Breast epithelium (tissue), 4 donors: ENCODE data around the gene GARIN5A. TPM values are rescaled to one million over a fixed set of nuclear protein-coding genes. Genes with fewer than 3 reads are reported as not detected.
"Not testable (repeated sequence)": the region's sequence is repeated elsewhere in the genome, so short reads cannot be mapped to it uniquely, and the experiment has no call there.

Experiments used
- DNase-seq, 2 donors: peaks; one replicate each; pipeline ENCODE4 v3.0.0-alpha.2; 2019; ENCODE audit warnings: low spot score in 2 of 2
- H3K27ac ChIP-seq, 2 donors: fragments of 200-600 bp; sonication (generic) in 1 of 2; one replicate each; pipeline ENCODE4 v1.5.1; 2016 to 2019; ENCODE audit warnings: mild to moderate bottlenecking in 1 of 2
- H3K27me3 ChIP-seq, 2 donors: fragments of 200-600 bp; sonication (generic) in 1 of 2; one replicate each; pipeline versions ENCODE4 v1.5.1 to v1.6.0; 2017 to 2019; ENCODE audit warnings: control low read depth in 1 of 2, mild to moderate bottlenecking in 1 of 2
- H3K36me3 ChIP-seq: fragments of 200-600 bp; one replicate; pipeline ENCODE4 v1.5.1; 2019
- H3K4me1 ChIP-seq, 2 donors: fragments of 200-600 bp; sonication (generic); one replicate each; pipeline ENCODE4 v1.5.1; 2016 to 2019; ENCODE audit warnings: control low read depth in 1 of 2
- H3K4me3 ChIP-seq, 3 donors: fragments of 200-600 bp; sonication (generic); 1 replicate in 2 of 3; 2 replicates in 1 of 3; pipeline ENCODE4 v1.5.1; 2016 to 2019; ENCODE audit warnings: mild to moderate bottlenecking in 3 of 3, moderate library complexity in 2 of 3
- H3K9me3 ChIP-seq, 2 donors: fragments of 200-600 bp; sonication (generic) in 1 of 2; one replicate each; pipeline ENCODE4 v1.5.1; 2016 to 2019; ENCODE audit warnings: control low read depth in 1 of 2
- POLR2A ChIP-seq: fragments of 450-650 bp; IDR thresholded peaks from one replicate; pipeline ENCODE4 v1.6.1; 2016; ENCODE audit warnings: antibody characterized with exemption, mild to moderate bottlenecking, moderate library complexity
- POLR2AphosphoS5 ChIP-seq, 3 donors: sonication (generic); formaldehyde crosslinking; IDR thresholded peaks; one replicate each; pipeline ENCODE4 v1.6.1; 2017; ENCODE audit warnings: antibody characterized with exemption in 3 of 3
- intact Hi-C: fragments of 100-400 bp; cut with DNase I; formaldehyde crosslinking; loops from one replicate; pipeline ENCODE4 v1.15.1; 2023; ENCODE audit warnings: low total_unique reads
- total RNA-seq, 3 donors: library from RNA; depleted of rRNA; stranded (reverse); fragments of >200 nt; gene quantifications; one replicate each; pipeline ENCODE4 v1.1.0, GENCODE V29; 2016
- TF ChIP-seq, protein P1 (sequence below), 3 donors: fragments of 450-650 bp; IDR thresholded peaks; one replicate each; pipeline ENCODE4 v1.5.1; 2016 to 2017; ENCODE audit warnings: antibody characterized with exemption in 3 of 3, mild to moderate bottlenecking in 3 of 3, moderate library complexity in 3 of 3

GARIN5A gene
- total RNA-seq, 3 donors from 2014 or later, result 0.98 to 1.3 (median 1.1) TPM

DNA sequence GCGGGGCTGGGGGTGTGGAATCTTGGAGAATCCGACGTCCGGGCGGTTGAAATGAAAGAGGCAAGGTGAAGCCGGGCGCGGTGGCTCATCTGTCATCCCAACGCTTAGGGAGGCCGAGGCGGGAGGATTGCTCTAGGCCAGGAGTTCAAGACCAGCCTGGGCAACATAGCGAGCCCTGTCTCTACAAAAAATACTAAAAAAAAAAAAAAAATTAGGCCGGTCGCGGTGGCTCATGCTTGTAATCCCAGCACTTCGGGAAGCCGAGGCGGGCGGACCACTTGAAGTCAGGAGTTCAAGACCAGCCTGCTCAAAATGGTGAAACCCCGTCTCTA lies 225 bp upstream of the GARIN5A start:
- peak overlapping the region in 1 of 2 donors; percentile 90 for H3K27ac ChIP-seq

GRCh38 chr19:50475736-50476223 lies 868 bp downstream of the GARIN5A start:
- TF ChIP-seq POLR2AphosphoS5 (IDR thresholded peaks at IDR 0.05) (no peak), POLR2A (no peak)
- TF ChIP-seq, protein P1, sequence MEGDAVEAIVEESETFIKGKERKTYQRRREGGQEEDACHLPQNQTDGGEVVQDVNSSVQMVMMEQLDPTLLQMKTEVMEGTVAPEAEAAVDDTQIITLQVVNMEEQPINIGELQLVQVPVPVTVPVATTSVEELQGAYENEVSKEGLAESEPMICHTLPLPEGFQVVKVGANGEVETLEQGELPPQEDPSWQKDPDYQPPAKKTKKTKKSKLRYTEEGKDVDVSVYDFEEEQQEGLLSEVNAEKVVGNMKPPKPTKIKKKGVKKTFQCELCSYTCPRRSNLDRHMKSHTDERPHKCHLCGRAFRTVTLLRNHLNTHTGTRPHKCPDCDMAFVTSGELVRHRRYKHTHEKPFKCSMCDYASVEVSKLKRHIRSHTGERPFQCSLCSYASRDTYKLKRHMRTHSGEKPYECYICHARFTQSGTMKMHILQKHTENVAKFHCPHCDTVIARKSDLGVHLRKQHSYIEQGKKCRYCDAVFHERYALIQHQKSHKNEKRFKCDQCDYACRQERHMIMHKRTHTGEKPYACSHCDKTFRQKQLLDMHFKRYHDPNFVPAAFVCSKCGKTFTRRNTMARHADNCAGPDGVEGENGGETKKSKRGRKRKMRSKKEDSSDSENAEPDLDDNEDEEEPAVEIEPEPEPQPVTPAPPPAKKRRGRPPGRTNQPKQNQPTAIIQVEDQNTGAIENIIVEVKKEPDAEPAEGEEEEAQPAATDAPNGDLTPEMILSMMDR (IDR thresholded peaks at IDR 0.05), result no peak
- Histone ChIP-seq H3K9me3 (no peaks in the 10 kb centered on the region), H3K4me1 (peaks cover 3 to 9% of the 10 kb centered on the region in 2 donors), H3K27me3 (no peaks in the 10 kb centered on the region), H3K4me3 (peak overlapping the region; percentile 80 to 99 (median 89)), H3K36me3 (no peaks in the 10 kb centered on the region), H3K27ac (peak overlapping the region; percentile 76 to 90)
- no peak for DNase-seq
- intact Hi-C loops, result no loop called here

More for the DNA sequence above, 225 bp upstream of the GARIN5A start:
- no peaks in the 10 kb centered on the region for H3K27me3 ChIP-seq
- H3K9me3 ChIP-seq, result no peaks in the 10 kb centered on the region
- H3K4me3 ChIP-seq, result peak overlapping the region; percentile 80 to 99 (median 89)
- intact Hi-C loops, result no loop called here
- peaks cover 3 to 9% of the 10 kb centered on the region in 2 donors for H3K4me1 ChIP-seq
- no peak for TF ChIP-seq POLR2AphosphoS5 (IDR thresholded peaks at IDR 0.05)
- TF ChIP-seq, protein P1 (IDR thresholded peaks at IDR 0.05), result no peak
- no peak for TF ChIP-seq POLR2A
- H3K36me3 ChIP-seq, result no peaks in the 10 kb centered on the region
- DNase-seq, result no peak

- no peak for TF ChIP-seq POLR2AphosphoS5 (IDR thresholded peaks at IDR 0.05)
- TF ChIP-seq, protein P1 (IDR thresholded peaks at IDR 0.05), result no peak
- no peak for TF ChIP-seq POLR2A
- Histone ChIP-seq H3K4me3 (no peak overlapping the region), H3K4me1 (peaks cover 3 to 9% of the 10 kb centered on the region in 2 donors), H3K27ac (no peak overlapping the region), H3K27me3 (no peaks in the 10 kb centered on the region), H3K9me3 (no peaks in the 10 kb centered on the region), H3K36me3 (no peaks in the 10 kb centered on the region)
- intact Hi-C loops, result no loop called here
- DNase-seq, result no peak
These were observed 1.5 kb downstream of the GARIN5A start for GRCh38 chr19:50475101-50475568.

- H3K9me3 ChIP-seq, H3K4me1 ChIP-seq, DNase-seq, H3K36me3 ChIP-seq, H3K4me3 ChIP-seq, H3K27ac ChIP-seq, H3K27me3 ChIP-seq, intact Hi-C loops: not testable (repeated sequence)
These were observed 3.3 kb downstream of the GARIN5A start for GRCh38 chr19:50473336-50473735.

GRCh38 chr19:50468818-50469217 lies 7.8 kb downstream of the GARIN5A start:
- TF ChIP-seq POLR2AphosphoS5 (IDR thresholded peaks at IDR 0.05) (no peak), POLR2A (no peak)
- TF ChIP-seq, protein P1 (IDR thresholded peaks at IDR 0.05), result no peak
- intact Hi-C loops, result loop anchor here (5.0 kb wide), 1 partner anchor 398 kb away; no protein-coding TSS in a partner anchor
- Histone ChIP-seq H3K4me3 (no peak overlapping the region), H3K9me3 (no peaks in the 10 kb centered on the region), H3K27ac (no peak overlapping the region), H3K27me3 (peaks cover 0 to 4% of the 10 kb centered on the region in 2 donors), H3K4me1 (no peaks in the 10 kb centered on the region), H3K36me3 (no peaks in the 10 kb centered on the region)
- DNase-seq, result no peak
